CD4-positive, CD25-positive, alpha-beta regulatory T cell (primary cell): ENCODE data around the gene CACNA1G. TPM values are rescaled to one million over a fixed set of nuclear protein-coding genes. Genes with fewer than 3 reads are reported as not detected.
A peak's percentile ranks its signal among the peaks of the same experiment; 100 is the strongest.

Experiments
- ATAC-seq, 2 donors: fragments of 150-1000 bp; cut with Tn5 transposase; one replicate each; pipeline ENCODE4 v1.10.0; 2021; ENCODE audit warnings: low read depth in 2 of 2, moderate number of reproducible peaks in 2 of 2, moderate library complexity in 1 of 2
- DNase-seq, 3 donors: peaks; one replicate each; pipeline versions ENCODE4 v3.0.0 to v3.0.0-alpha.2; 2012 to 2022; ENCODE audit warnings: mixed read lengths in 1 of 3
- H3K27ac ChIP-seq: one replicate; pipeline ENCODE4 v1.7.0; 2013; ENCODE audit warnings: mild to moderate bottlenecking, low read length; ENCODE audit not compliant: insufficient read depth, poor library complexity, severe bottlenecking
- H3K27me3 ChIP-seq: one replicate; pipeline ENCODE4 v1.7.0; 2013; ENCODE audit warnings: low read length; ENCODE audit not compliant: control insufficient read depth, insufficient read depth
- H3K36me3 ChIP-seq: one replicate; pipeline ENCODE4 v1.7.0; 2013; ENCODE audit warnings: mild to moderate bottlenecking, low read length, moderate library complexity; ENCODE audit not compliant: control insufficient read depth, insufficient read depth
- H3K4me1 ChIP-seq: 2 replicates; pipeline ENCODE4 v1.7.0; 2013; ENCODE audit warnings: mild to moderate bottlenecking, low read length; ENCODE audit not compliant: insufficient read depth, control insufficient read depth, poor library complexity, severe bottlenecking
- H3K4me3 ChIP-seq: one replicate; pipeline ENCODE4 v1.7.0; 2013; ENCODE audit warnings: low read depth, mild to moderate bottlenecking, low read length, moderate library complexity
- H3K9me3 ChIP-seq, 2 experiments: 1 replicate in 1 of 2; 2 replicates in 1 of 2; pipeline ENCODE4 v1.7.0; 2013; ENCODE audit warnings: low read length in 2 of 2, mild to moderate bottlenecking in 1 of 2, moderate library complexity in 1 of 2; ENCODE audit not compliant: control insufficient read depth in 2 of 2
- H3K27ac Mint-ChIP-seq, 3 donors: one replicate each; pipeline ENCODE4 v1.8.0; 2020 to 2022; ENCODE audit warnings: mild to moderate bottlenecking in 3 of 3, mixed read lengths in 3 of 3, moderate library complexity in 2 of 3
- H3K27me3 Mint-ChIP-seq: one replicate; pipeline ENCODE4 v1.8.0; 2022; ENCODE audit warnings: mild to moderate bottlenecking, mixed read lengths
- H3K36me3 Mint-ChIP-seq: one replicate; pipeline ENCODE4 v1.8.0; 2020; ENCODE audit warnings: mixed read lengths
- H3K4me1 Mint-ChIP-seq, 4 donors: one replicate each; pipeline ENCODE4 v1.8.0; 2020 to 2022; ENCODE audit warnings: mixed read lengths in 4 of 4, mild to moderate bottlenecking in 1 of 4
- H3K4me3 Mint-ChIP-seq, 4 donors: one replicate each; pipeline ENCODE4 v1.8.0; 2020 to 2022; ENCODE audit warnings: mild to moderate bottlenecking in 4 of 4, mixed read lengths in 4 of 4, moderate library complexity in 3 of 4
- H3K9me3 Mint-ChIP-seq, 7 donors: one replicate each; pipeline ENCODE4 v1.8.0; 2020 to 2022; ENCODE audit warnings: mixed read lengths in 7 of 7, mild to moderate bottlenecking in 3 of 7, moderate library complexity in 2 of 7
- polyA plus RNA-seq, 4 donors: library from polyadenylated mRNA; unstranded; fragments of 300-500 nt; fragmentation: Illumina TruSeq; gene quantifications; one replicate each; pipeline ENCODE4 v1.2.3, GENCODE V29; 2021
- total RNA-seq: library from RNA; stranded (reverse); gene quantifications from one replicate; pipeline ENCODE4 v1.2.3, GENCODE V29; 2022

CACNA1G gene
- total and polyA plus RNA-seq, 5 donors from 2014 or later: 0.05 TPM; not detected in 4

DNA sequence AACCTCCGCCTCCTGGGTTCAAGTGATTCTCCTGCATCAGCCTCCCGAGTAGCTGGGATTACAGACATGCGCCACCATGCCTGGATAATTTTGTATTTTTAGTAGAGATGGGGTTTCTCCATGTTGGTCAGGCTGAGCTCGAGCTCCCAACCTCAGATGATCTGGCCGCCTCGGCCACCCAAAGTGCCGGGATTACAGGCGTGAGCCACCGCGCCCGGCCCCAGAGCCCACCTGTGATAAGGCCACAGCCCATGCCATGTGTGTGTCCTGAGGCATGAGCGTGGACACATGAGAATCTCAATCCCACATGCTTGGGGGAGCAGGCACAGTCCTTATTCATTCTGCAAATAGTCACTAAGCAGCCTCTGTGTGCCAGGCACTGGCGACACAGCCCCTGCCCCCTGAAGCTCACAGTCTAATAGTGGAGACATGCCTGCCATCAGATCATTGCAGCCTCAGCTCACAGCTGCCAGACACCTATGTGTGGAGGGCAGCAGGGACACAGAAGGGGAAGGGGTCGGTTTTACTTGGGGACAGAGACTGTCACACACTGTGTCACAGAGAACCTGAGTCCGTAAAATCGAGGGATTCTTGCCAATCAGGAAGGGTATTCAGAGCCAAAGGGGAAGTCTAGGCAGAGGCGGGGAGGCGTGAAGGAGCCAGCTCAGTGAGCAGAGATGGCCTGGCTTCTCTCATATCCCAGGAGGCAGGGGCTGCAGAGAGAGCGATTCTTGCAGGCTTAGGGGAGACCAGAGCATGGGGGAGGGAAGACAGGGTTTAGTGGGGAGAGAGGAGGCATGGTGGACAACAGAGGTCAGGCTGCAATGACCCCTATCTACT is 64.7 kb downstream of the CACNA1G start:
- H3K4me3 ChIP-seq: no peak overlapping the region
- no peak overlapping the region for H3K27ac ChIP-seq
- H3K36me3 ChIP-seq: no peaks in the 10 kb centered on the region
- Mint-ChIP-seq H3K27ac (no peak overlapping the region), H3K27me3 (peaks cover 28% of the 10 kb centered on the region), H3K9me3 (peaks cover 0 to 2% (median 0%) of the 10 kb centered on the region in 7 donors), H3K4me1 (peaks cover 0 to 9% (median 5%) of the 10 kb centered on the region in 4 donors), H3K4me3 (no peak overlapping the region), H3K36me3 (no peaks in the 10 kb centered on the region)
- no peak for ATAC-seq
- no peaks in the 10 kb centered on the region for H3K9me3 ChIP-seq
- H3K4me1 ChIP-seq: peaks cover 5% of the 10 kb centered on the region
- peaks cover 2% of the 10 kb centered on the region for H3K27me3 ChIP-seq
- no peak for DNase-seq

DNA sequence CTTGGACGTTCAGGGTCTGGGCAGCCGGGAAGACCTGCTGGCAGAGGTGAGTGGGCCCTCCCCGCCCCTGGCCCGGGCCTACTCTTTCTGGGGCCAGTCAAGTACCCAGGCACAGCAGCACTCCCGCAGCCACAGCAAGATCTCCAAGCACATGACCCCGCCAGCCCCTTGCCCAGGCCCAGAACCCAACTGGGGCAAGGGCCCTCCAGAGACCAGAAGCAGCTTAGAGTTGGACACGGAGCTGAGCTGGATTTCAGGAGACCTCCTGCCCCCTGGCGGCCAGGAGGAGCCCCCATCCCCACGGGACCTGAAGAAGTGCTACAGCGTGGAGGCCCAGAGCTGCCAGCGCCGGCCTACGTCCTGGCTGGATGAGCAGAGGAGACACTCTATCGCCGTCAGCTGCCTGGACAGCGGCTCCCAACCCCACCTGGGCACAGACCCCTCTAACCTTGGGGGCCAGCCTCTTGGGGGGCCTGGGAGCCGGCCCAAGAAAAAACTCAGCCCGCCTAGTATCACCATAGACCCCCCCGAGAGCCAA is 65.6 kb downstream of the CACNA1G start:
- peaks cover 34% of the 10 kb centered on the region for H3K27me3 Mint-ChIP-seq
- Histone ChIP-seq H3K9me3 (no peaks in the 10 kb centered on the region), H3K27ac (no peak overlapping the region), H3K36me3 (no peaks in the 10 kb centered on the region), H3K4me1 (peaks cover 5% of the 10 kb centered on the region), H3K27me3 (peaks cover 2% of the 10 kb centered on the region), H3K4me3 (no peak overlapping the region)
- no peaks in the 10 kb centered on the region for H3K36me3 Mint-ChIP-seq
- H3K4me3 Mint-ChIP-seq: no peak overlapping the region
- H3K4me1 Mint-ChIP-seq: peaks cover 0 to 10% (median 5%) of the 10 kb centered on the region in 4 donors
- DNase-seq (peak; percentile 42 to 73 (median 54)), ATAC-seq (peak in 1 of 2 donors; percentile 59)
- H3K9me3 Mint-ChIP-seq: peaks cover 0 to 2% (median 0%) of the 10 kb centered on the region in 7 donors
- peak overlapping the region in 1 of 3 donors; percentile 32 for H3K27ac Mint-ChIP-seq

DNA sequence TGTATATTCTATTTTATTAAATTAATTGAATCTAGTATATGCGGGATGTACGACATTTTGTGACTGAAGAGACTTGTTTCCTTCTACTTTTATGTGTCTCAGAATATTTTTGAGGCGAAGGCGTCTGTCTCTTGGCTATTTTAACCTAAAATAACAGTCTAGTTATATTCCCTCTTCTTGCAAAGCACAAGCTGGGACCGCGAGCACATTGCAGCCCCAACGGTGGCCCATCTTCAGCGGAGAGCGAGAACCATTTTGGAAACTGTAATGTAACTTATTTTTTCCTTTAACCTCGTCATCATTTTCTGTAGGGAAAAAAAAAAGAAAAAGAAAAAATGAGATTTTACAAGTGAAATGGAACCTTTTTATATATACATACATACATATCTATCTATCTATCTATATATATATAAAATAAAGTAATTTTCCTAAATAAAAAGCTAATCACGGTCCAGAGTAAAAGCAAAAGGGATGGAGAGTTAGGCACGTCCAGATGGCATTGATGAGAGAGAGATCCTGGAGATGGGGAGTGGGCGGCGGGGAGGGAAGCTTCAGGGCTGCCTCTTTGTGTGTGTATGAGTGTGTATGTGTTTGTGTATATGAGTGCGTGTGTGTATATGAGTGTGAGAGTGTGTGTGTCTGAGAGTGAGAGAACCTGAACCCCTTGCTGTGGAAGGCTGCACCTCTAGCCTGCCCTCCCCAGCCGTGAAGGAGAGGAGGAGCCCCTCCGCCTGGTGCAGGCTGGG is 66.7 kb downstream of the CACNA1G start:
- DNase-seq: no peak
- Histone ChIP-seq H3K9me3 (no peaks in the 10 kb centered on the region), H3K4me3 (no peak overlapping the region), H3K27ac (no peak overlapping the region), H3K27me3 (peaks cover 2% of the 10 kb centered on the region), H3K36me3 (no peaks in the 10 kb centered on the region), H3K4me1 (peaks cover 5% of the 10 kb centered on the region)
- Mint-ChIP-seq H3K9me3 (peaks cover 0 to 2% (median 0%) of the 10 kb centered on the region in 7 donors), H3K27me3 (peaks cover 43% of the 10 kb centered on the region), H3K4me1 (peaks cover 0 to 10% (median 5%) of the 10 kb centered on the region in 4 donors), H3K27ac (no peak overlapping the region), H3K4me3 (peak overlapping the region in 1 of 4 donors; percentile 58), H3K36me3 (no peaks in the 10 kb centered on the region)
- ATAC-seq: no peak

- DNase-seq: peak in 1 of 3 donors; percentile 48
- H3K4me3 Mint-ChIP-seq: no peak overlapping the region
- ATAC-seq: no peak
- H3K4me1 Mint-ChIP-seq: peaks cover 0 to 10% (median 5%) of the 10 kb centered on the region in 4 donors
- H3K36me3 Mint-ChIP-seq: no peaks in the 10 kb centered on the region
- Histone ChIP-seq H3K9me3 (no peaks in the 10 kb centered on the region), H3K36me3 (no peaks in the 10 kb centered on the region), H3K4me3 (no peak overlapping the region), H3K27ac (no peak overlapping the region), H3K4me1 (peaks cover 5% of the 10 kb centered on the region), H3K27me3 (peaks cover 2% of the 10 kb centered on the region)
- no peak overlapping the region for H3K27ac Mint-ChIP-seq
- H3K27me3 Mint-ChIP-seq: peaks cover 49% of the 10 kb centered on the region
- H3K9me3 Mint-ChIP-seq: peaks cover 0 to 2% (median 0%) of the 10 kb centered on the region in 7 donors
Observed at GRCh38 chr17:50627782-50628601, 67.5 kb downstream of the CACNA1G start.

GRCh38 chr17:50629902-50630301 is 69.4 kb downstream of the CACNA1G start:
- peaks cover 63% of the 10 kb centered on the region for H3K27me3 Mint-ChIP-seq
- ATAC-seq (no peak), DNase-seq (no peak)
- H3K27ac Mint-ChIP-seq: no peak overlapping the region
- H3K4me3 Mint-ChIP-seq: no peak overlapping the region
- peaks cover 12% of the 10 kb centered on the region for H3K27me3 ChIP-seq
- H3K36me3 ChIP-seq: no peaks in the 10 kb centered on the region
- no peak overlapping the region for H3K27ac ChIP-seq
- peaks cover 0 to 16% (median 5%) of the 10 kb centered on the region in 4 donors for H3K4me1 Mint-ChIP-seq
- H3K9me3 Mint-ChIP-seq: peaks cover 0 to 2% (median 0%) of the 10 kb centered on the region in 7 donors
- H3K4me1 ChIP-seq: peaks cover 6% of the 10 kb centered on the region
- no peaks in the 10 kb centered on the region for H3K9me3 ChIP-seq
- no peaks in the 10 kb centered on the region for H3K36me3 Mint-ChIP-seq
- no peak overlapping the region for H3K4me3 ChIP-seq

GRCh38 chr17:50630524-50631194 is 70.1 kb downstream of the CACNA1G start:
- Histone ChIP-seq H3K4me1 (peaks cover 9% of the 10 kb centered on the region), H3K27me3 (peaks cover 16% of the 10 kb centered on the region), H3K9me3 (no peaks in the 10 kb centered on the region), H3K4me3 (no peak overlapping the region), H3K36me3 (no peaks in the 10 kb centered on the region), H3K27ac (no peak overlapping the region)
- H3K4me1 Mint-ChIP-seq: peaks cover 0 to 15% (median 3%) of the 10 kb centered on the region in 4 donors
- DNase-seq (peak; percentile 32 to 61 (median 39)), ATAC-seq (peak; percentile 55 to 57)
- H3K4me3 Mint-ChIP-seq: no peak overlapping the region
- no peaks in the 10 kb centered on the region for H3K36me3 Mint-ChIP-seq
- peaks cover 60% of the 10 kb centered on the region for H3K27me3 Mint-ChIP-seq
- peaks cover 0 to 2% (median 0%) of the 10 kb centered on the region in 7 donors for H3K9me3 Mint-ChIP-seq
- H3K27ac Mint-ChIP-seq: peak overlapping the region in 1 of 3 donors; percentile 38
